Right cardiac atrium (tissue), 5 donors: ENCODE results near the gene PLCH2. TPM values are rescaled to one million over a fixed set of nuclear protein-coding genes. Genes with fewer than 3 reads are reported as not detected.

Experiments
- ATAC-seq, 2 donors: fragments of 200-7000 bp; cut with Tn5 transposase; one replicate each; pipeline versions ENCODE4 v1.8.0 to v1.9.1; 2020; ENCODE audit warnings: moderate library complexity in 2 of 2, mild to moderate bottlenecking in 1 of 2
- DNase-seq, 3 donors: peaks; one replicate each; pipeline ENCODE4 v3.0.0-alpha.2; 2020
- H3K27ac ChIP-seq: one replicate; pipeline ENCODE4 v1.5.1; 2013; ENCODE audit warnings: mild to moderate bottlenecking, low read length, control low read depth, moderate library complexity
- H3K27me3 ChIP-seq: one replicate; pipeline ENCODE4 v1.6.1; 2013; ENCODE audit not compliant: control insufficient read depth, insufficient read depth
- H3K4me1 ChIP-seq: one replicate; pipeline ENCODE4 v1.6.1; 2013; ENCODE audit warnings: low read length; ENCODE audit not compliant: control insufficient read depth, insufficient read depth
- H3K4me3 ChIP-seq: one replicate; pipeline ENCODE4 v1.5.1; 2013; ENCODE audit warnings: low read length, control low read depth
- H3K9me3 ChIP-seq: one replicate; pipeline ENCODE4 v1.6.1; 2013; ENCODE audit warnings: low read length; ENCODE audit not compliant: control insufficient read depth
- WGBS: extraction: QIAGEN DNeasy Blood & Tissue Kit; methylation state at CpG from one replicate; pipeline ENCODE4 v1.1.7; 2013; 5-methylcytosine and 5-hydroxymethylcytosine counted together
- intact Hi-C, 4 donors: fragments of 100-400 bp; cut with DNase I; formaldehyde crosslinking; loops; one replicate each; pipeline versions ENCODE4 v1.11.0 to v1.14.0; 2022 to 2023
- polyA plus RNA-seq: library from polyadenylated mRNA; stranded (reverse); fragments of 200-250 nt; gene quantifications from one replicate; pipeline ENCODE4 v1.2.3, GENCODE V29; 2013
- total RNA-seq, 4 donors: library from RNA; stranded (reverse); fragmentation: NEBNext Ultra II Directional; extraction: Animal tissue kit (Norgen Biotek cat#: 25700); gene quantifications; one replicate each; pipeline ENCODE4 v1.2.1, GENCODE V29; 2021
- donor health status: healthy with polysubstance abuse.
- donor health status: DM: no; HTN: yes; CAD: no.
- donor health status: DM: no; HTN: no; CAD: no.
- donor health status: DM: no; HTN: yes; CAD: no; lungs with severe emphysema.
- donor health status: DM: yes; HTN: yes; CAD: no.

PLCH2 gene
- total and polyA plus RNA-seq, 5 donors = 0.08 to 0.64 (median 0.12) TPM; not detected in 1

DNA sequence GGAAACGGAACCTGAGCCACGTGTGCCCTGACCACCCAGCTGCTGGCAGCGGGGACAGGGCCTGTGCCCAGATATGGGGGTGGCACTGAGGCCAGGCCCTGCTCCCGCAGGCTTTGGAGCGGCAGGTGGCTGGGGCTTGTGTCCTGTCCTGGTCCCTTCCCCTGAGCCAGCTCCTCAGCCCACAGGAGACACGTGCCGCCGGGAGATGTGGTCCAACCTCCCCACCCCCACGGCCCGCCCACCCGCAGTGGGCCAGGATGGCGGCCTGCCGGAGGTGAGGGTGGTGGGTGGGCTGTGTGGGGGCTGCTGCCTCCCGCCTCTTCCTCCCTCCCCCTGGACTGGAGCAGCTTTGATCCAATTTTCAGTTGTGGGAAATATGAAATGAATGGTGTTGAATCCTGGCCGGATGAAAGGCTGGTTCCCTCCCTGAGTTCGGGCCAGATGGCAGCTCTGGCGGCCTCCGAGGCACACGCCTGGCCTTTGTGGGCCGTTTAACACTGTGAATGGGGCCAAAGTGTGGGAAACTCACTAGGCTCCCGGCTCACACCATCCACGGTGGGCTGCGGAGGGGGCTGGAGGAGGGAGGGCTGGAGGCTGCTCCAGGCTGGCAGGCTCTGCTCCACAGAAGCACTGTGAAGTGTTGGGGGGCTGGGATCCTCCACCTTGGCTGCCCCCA is 56.5 kb downstream of the PLCH2 start:
- DNase-seq = no peak
- ATAC-seq = no peak
- Histone ChIP-seq H3K27ac (no peak overlapping the region), H3K4me1 (peaks cover 5% of the 10 kb centered on the region), H3K9me3 (no peaks in the 10 kb centered on the region), H3K27me3 (no peaks in the 10 kb centered on the region), H3K4me3 (no peak overlapping the region)
- intact Hi-C loops = no loop called here
- WGBS = 76% methylated on average over 23 of the region's 23 CpGs

DNA sequence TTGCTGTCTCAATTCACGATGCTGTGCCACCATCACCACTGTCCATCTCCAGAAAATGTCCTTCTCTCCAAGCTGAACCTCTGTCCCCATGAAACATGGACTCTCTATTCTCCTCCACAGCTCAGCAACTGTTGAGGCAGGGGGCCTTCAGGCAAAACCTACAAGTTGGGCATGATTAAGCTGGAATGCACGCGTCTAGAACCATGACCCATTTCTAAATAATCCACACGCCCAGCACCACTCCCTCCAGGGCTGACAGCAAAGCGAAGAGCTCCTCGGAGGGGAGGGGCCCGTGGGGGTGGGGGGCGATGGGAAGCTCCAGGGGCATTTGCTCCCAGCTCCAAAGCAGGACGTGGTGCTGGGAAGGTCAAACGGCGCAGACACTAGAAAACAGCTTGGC is 57.3 kb downstream of the PLCH2 start:
- WGBS = 87% methylated on average over 11 of the region's 11 CpGs
- peaks cover 5% of the 10 kb centered on the region for H3K4me1 ChIP-seq
- intact Hi-C loops = no loop called here
- no peak for ATAC-seq
- no peaks in the 10 kb centered on the region for H3K9me3 ChIP-seq
- no peak overlapping the region for H3K27ac ChIP-seq
- H3K4me3 ChIP-seq = no peak overlapping the region
- DNase-seq = no peak
- no peaks in the 10 kb centered on the region for H3K27me3 ChIP-seq

DNA sequence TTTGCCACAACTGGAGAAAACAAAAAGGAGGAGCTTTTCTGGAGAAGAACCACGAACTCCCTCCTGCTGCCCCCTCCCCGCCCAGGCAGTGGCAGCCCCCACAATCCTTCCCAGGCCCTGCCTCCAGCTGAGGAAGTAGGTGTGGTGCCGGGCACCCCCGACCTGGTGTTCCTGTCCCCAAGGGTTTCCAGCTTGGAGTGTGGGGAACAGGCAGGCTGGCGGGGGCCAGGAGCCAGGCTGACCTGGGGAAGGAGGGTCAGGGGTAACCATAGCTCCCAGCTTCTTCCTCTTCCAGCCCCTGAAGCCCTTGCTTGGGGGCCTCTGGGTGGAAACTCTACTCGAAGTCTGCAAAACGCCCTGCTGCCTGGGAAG is 58.2 kb downstream of the PLCH2 start:
- ATAC-seq = no peak
- H3K27ac ChIP-seq = no peak overlapping the region
- intact Hi-C loops = no loop called here
- no peak overlapping the region for H3K4me3 ChIP-seq
- no peak for DNase-seq
- H3K27me3 ChIP-seq = no peaks in the 10 kb centered on the region
- H3K9me3 ChIP-seq = no peaks in the 10 kb centered on the region
- WGBS = 50% methylated on average over 7 of the region's 7 CpGs
- peaks cover 5% of the 10 kb centered on the region for H3K4me1 ChIP-seq

DNA sequence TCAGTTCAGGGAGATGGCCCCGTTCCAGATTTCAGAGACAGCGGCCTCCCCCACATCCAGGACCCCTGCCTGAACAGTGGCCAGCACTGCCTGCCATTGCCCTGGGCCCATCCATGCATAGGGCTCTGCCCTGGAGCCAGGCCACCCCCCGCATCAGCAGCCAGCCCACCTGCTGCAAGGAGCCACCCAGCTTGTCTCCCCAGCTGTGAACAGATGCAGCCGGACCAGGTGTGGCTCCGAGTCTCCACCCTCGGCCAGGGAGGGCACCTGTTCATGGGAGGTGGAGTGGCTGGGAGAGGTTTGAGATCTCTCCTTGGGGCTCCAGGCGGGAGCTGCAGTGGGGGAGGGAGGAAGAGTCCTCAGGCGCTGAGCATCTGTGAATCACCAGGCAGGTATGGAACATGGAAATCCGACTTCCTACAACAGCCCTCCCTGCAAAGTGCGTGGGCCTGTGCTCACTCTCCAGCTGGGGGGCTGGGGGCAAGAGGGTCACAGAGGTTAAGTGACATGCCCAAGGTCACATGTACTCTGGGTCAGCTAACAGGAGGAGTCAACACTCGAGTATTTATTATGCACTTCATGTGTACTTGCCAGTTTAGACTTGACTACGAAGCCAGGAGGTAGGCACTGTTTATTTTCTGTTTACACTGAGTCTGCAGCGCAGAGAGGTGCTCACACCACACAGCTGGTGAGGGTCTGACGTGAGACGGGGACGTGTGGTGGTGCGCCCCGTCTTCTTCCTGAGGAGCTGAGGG is 58.8 kb downstream of the PLCH2 start:
- Histone ChIP-seq H3K9me3 (no peaks in the 10 kb centered on the region), H3K4me3 (no peak overlapping the region), H3K4me1 (peaks cover 5% of the 10 kb centered on the region), H3K27me3 (no peaks in the 10 kb centered on the region), H3K27ac (no peak overlapping the region)
- ATAC-seq (no peak), DNase-seq (no peak)
- WGBS = 48% methylated on average over 18 of the region's 18 CpGs
- intact Hi-C loops = no loop called here

DNA sequence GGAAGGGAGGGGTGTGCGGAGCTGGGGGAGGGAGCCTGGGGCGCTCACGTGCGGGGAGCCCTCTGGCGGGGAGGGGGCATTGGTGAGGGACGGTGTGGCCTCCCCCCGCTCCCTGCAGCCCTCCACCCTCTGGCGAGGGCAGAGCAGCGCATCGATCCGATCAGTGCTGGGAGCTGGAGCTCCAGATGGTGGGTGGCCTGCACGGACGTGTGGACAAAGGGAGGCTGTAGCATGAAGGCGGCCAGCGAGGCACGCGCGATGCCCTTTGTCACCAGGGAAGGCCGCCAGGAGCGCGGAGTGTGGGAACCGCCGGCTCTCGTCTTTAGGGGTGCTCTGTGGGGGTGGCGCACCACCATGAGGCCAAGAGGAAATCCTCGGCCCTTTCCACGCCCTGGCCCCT is 59.4 kb downstream of the PLCH2 start:
- Histone ChIP-seq H3K4me3 (no peak overlapping the region), H3K27me3 (no peaks in the 10 kb centered on the region), H3K4me1 (peaks cover 5% of the 10 kb centered on the region), H3K9me3 (no peaks in the 10 kb centered on the region), H3K27ac (no peak overlapping the region)
- DNase-seq (no peak), ATAC-seq (no peak)
- intact Hi-C loops = no loop called here
- 43% methylated on average over 27 of the region's 27 CpGs for WGBS

DNA sequence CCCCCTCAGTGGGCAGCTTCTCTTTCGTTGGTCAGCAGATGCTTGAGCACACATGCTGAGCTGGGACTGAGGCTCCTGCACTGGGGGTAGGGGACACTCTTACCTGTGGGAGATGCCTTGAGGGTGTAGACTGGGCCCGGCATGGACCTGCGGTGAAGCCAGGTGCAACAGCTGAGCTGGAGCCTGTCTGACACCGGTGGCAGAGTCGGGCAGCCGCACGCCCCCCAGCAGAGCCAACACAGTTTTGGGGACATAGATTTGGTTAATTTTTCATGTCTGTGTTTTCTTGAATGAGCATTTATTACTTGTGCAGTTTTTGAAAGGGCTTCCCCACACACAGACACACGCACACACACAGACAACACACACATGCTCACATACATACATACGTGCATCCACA is 59.9 kb downstream of the PLCH2 start:
- intact Hi-C loops = no loop called here
- Histone ChIP-seq H3K4me1 (peaks cover 2% of the 10 kb centered on the region), H3K4me3 (no peak overlapping the region), H3K27ac (no peak overlapping the region), H3K9me3 (no peaks in the 10 kb centered on the region), H3K27me3 (no peaks in the 10 kb centered on the region)
- DNase-seq = no peak
- ATAC-seq = no peak
- 80% methylated on average over 9 of the region's 9 CpGs for WGBS

DNA sequence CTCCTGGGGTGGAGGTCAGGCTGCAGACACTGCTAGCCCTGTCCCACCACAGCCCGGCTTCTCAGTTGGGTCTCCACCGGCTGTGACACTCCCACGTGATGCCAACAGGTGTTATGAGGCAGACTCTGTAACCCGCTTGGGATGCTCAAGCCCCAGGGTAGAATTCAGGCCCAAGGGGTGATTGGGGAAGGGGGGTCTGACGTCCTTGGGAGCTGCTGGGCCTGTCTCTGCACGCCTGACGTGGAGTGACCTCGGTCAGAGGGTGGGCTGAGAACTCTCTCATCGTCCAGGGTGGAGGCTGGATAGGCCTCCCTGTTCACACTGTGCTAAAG is 61.7 kb downstream of the PLCH2 start:
- ATAC-seq (no peak), DNase-seq (no peak)
- 80% methylated on average over 9 of the region's 9 CpGs for WGBS
- Histone ChIP-seq H3K4me3 (no peak overlapping the region), H3K27me3 (no peaks in the 10 kb centered on the region), H3K4me1 (no peaks in the 10 kb centered on the region), H3K27ac (no peak overlapping the region), H3K9me3 (no peaks in the 10 kb centered on the region)
- intact Hi-C loops = no loop called here

DNA sequence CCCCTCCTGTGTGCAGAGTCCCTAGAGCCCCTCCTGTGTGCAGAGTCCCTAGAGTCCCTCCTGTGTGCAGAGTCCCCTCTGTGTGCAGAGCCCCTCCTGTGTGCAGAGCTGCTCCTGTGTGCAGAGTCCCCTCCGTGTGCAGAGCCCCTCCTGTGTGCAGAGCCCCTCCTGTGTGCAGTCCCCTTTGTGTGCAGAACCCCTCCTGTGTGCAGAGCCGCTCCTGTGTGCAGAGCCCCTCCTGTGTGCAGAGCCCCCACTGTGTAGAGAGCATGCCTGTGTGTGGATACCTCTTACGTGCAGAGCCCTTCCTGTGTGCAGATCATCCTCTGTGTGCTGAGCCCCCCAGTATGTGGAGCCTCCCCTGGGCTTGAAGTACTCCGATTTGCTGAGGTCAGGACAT is 62.3 kb downstream of the PLCH2 start:
- 89% methylated on average over 4 of the region's 4 CpGs for WGBS
- ATAC-seq = no peak
- Histone ChIP-seq H3K27me3 (no peaks in the 10 kb centered on the region), H3K27ac (no peak overlapping the region), H3K9me3 (no peaks in the 10 kb centered on the region), H3K4me3 (no peak overlapping the region), H3K4me1 (no peaks in the 10 kb centered on the region)
- intact Hi-C loops = no loop called here
- no peak for DNase-seq

DNA sequence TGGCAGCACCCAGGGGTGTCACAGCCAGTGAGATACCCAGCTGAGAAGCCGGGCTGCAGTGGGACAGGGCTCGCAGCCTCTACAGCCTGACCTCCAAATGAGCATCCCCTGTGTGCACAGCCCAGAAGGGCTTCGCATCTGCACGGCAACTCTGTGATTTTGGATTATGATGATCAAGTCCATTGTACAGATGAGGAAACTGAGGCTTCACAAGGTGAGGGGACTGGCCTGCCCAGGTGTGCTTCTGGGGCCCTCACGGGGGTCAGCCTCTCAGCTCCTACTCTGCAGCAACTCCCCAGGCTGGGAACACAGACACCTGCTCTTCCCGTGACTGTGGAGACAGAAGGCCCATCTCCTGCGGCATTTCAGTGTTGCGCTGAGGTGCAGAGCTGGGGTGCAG is 62.8 kb downstream of the PLCH2 start:
- no peaks in the 10 kb centered on the region for H3K9me3 ChIP-seq
- no peak overlapping the region for H3K4me3 ChIP-seq
- WGBS = 94% methylated on average over 8 of the region's 8 CpGs
- no peaks in the 10 kb centered on the region for H3K4me1 ChIP-seq
- H3K27me3 ChIP-seq = no peaks in the 10 kb centered on the region
- H3K27ac ChIP-seq = no peak overlapping the region
- DNase-seq (no peak), ATAC-seq (no peak)
- intact Hi-C loops = no loop called here

DNA sequence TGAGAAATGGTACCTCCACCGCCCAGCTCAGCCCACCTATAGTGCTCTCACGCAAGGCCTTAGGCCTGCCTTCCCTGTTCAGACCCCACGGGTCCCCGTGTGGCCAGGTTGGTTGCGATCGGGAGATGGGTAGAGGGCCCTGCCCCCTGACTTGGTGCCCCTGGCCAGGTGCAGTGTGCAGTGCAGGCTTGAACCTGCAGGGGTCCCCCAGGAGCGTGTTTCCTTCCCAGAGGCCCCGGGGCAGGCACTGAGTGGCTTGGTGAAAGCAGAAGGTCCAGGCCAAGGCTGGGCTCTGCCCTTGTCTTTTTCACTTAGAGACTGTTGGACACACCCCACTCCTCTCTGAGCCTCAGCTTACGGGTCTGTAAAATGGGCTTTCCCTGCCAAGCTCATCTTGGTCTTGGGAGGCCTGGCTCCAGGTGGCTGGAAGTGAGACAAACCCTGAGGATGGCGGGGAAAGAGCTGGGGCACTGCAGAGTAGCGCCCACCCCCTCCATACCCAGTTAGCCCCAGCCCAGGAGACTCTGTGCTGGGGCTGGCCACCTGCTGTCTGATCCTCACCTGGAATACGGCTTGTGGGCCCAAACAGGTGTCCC is 63.3 kb downstream of the PLCH2 start:
- Histone ChIP-seq H3K4me1 (no peaks in the 10 kb centered on the region), H3K27ac (no peak overlapping the region), H3K4me3 (no peak overlapping the region), H3K27me3 (no peaks in the 10 kb centered on the region), H3K9me3 (no peaks in the 10 kb centered on the region)
- no peak for DNase-seq
- intact Hi-C loops = no loop called here
- WGBS = 75% methylated on average over 12 of the region's 12 CpGs
- no peak for ATAC-seq

DNA sequence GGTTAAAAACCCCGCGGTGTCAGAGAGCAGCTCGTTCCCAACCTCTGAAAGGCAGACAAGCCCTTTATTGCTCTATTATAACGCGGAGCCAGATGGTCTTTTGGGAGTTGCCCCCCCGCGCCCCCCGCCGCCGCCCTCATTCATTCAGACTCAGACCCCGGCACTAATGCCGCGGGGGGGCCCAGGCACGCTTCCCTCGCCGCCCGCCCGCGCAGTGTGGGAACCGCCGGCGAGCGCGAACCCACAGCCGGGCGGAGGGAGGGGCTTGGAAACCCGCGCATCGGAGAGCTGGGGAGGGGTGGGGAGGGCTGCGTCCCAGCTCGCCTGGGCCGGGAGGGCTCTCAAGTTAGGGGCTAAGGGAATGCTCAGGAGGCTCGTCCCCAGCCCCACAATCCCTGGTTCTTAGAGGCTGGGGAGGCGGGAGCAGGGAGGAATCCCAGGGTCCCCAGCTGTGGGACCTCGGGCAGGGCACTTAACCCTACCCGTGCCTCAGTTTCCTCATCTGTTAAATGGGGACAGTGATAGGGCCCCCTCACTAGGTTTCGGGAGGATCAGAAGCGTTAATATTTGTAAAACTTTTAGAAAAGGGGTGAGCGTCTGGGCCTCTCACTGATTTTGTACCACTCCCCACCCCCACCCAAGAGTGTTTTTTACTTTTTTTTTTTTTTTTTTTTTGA is 64.9 kb downstream of the PLCH2 start:
- intact Hi-C loops = no loop called here
- ATAC-seq (no peak), DNase-seq (peak in 1 of 3 donors; percentile 83)
- no peaks in the 10 kb centered on the region for H3K27me3 ChIP-seq
- no peak overlapping the region for H3K27ac ChIP-seq
- H3K9me3 ChIP-seq = no peaks in the 10 kb centered on the region
- whole genome bisulfite sequencing = 12% methylated on average over 39 of the region's 39 CpGs
- H3K4me1 ChIP-seq = peaks cover 2% of the 10 kb centered on the region
- H3K4me3 ChIP-seq = no peak overlapping the region
